HL-60/S4 treated with retinoic acid at 250 ng/mL for 4 days and 3 days (cell line): Measurements from ENCODE around the gene ARHGEF4.

ENCODE experiments used
- in situ Hi-C: fragments of 300-500 bp; cut with MboI; formaldehyde crosslinking; loops from 2 replicates; pipeline ENCODE4 v1.7.0; 2022; ENCODE audit warnings: low sequenced_read_pairs

Gene ARHGEF4

GRCh38 chr2:130849896-130850787, 13.4 kb downstream of the ARHGEF4 start:
- in situ Hi-C loops, result no loop called here

- in situ Hi-C loops, result no loop called here
Observed at GRCh38 chr2:130850788-130851623, 14.3 kb downstream of the ARHGEF4 start.

DNA sequence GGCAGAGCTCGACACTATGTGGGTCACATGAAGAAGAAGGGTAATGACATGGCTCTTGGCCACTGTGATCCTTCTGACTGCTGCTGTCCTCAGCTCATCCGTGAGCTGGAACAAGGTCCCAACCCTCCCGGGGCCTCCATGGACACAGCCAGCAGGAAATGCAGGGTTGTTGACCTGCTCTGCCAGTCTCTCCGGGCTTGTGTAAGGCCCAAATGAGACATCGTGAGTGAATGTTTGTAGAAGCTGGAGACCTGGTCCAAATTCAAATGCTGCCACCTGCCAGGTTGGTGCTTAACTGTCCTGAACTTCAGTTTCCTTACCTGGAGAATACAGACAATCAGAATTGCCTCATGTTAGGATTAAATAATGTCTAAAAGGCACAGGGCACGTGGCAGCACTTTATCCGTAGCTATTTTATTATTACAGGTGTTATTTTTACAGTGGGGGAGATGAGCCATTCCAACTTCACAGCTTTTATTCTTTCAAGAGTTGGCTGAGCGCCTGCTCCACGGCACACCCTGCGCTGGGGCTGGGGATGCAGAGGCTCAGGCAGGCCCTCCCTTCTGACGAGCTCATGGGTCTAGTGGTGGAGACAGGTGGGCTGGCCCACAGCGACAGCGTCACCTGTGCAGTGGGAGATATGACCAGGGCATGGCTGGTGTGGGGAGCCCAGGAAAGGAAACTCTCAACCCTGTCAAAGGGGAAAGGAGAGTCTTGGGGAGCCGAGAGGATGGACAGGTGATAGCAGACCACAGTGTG, 15.1 kb downstream of the ARHGEF4 start:
- in situ Hi-C loops, result no loop called here

- in situ Hi-C loops, result no loop called here
Observed at GRCh38 chr2:130852521-130853115, 15.9 kb downstream of the ARHGEF4 start.

- in situ Hi-C loops, result no loop called here
Observed at GRCh38 chr2:130853391-130853790, 16.7 kb downstream of the ARHGEF4 start.

GRCh38 chr2:130854301-130854700, 17.6 kb downstream of the ARHGEF4 start:
- in situ Hi-C loops, result no loop called here

DNA sequence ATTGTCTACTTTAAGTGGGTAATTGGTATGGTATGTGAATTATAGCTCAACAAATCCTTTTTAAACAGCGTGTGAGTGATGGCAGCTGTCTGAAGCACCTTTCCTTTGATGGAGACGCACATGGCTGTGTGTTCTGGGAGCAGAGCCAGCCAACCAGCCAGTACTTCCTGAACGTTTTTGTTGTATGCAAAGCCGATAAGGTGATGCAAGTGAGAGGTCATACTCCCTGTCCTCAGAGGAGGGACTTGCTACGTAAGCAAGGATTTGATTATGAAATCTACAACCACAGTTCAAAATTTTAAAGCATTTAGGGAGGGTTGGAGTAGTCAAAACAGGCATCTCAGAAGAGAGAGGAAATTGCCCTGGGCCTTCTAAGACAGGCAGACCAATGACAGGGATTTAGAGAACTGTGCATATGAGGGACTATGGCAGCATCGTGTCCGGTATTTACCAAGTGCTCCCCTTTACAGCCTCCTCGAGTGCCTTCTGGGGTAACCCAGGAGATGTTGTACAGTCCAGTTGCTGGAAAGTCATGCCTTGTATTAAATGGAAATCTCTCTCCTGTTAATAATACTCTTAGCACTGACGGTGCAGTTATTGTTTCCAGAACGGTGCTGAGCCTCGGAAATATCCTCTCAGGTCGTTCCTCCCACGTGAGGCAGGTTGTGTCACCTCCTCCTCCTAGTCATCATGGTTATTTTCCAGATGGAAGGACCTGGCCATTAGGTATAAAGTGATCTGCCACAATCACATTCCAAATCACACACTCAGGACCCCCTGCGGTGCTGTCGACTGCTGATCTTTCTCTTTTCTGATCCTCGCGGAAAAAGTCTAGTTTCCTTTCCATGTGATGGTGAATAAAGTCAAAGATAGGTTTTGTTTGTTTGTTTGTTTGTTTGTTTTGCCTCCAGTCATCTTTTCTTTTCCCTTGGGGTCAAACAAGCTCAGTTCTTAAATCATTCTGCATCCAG, 28.4 kb downstream of the ARHGEF4 start:
- in situ Hi-C loops, result no loop called here

DNA sequence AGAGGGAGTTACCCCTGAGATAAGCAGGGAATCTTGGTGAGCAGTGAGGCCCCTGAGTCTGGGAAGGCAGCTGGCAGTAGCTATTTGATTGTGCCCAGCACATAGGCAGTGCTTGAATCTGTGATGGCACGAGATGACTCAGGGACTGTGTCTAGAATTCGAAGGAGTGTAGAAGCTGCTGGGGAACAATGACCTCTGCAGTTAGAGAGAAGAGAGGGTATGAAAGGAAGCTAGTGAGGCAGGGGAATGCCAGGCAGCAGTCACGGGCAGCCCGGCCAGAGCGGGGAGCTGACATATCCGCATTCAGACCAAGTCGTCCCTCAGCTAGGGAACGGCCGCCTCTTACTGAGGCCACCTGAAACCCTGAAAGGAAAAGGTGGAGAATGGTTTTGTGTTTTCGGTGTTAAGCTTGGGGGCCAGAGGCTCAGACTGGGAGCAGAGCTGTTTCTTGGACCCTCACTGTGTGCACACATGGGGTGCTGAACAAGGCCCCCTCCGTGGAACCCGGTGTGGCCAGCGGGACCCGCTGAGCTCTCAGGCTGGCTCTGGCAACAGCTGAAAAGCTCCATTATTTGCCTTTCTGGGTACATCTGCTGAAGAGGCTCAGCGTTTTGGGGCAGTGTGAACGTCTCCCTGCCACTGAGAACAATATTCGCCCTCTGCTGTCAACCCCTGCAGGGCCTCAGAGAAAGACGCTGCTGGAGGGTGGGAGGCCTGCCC, 32.9 kb downstream of the ARHGEF4 start:
- in situ Hi-C loops, result no loop called here

DNA sequence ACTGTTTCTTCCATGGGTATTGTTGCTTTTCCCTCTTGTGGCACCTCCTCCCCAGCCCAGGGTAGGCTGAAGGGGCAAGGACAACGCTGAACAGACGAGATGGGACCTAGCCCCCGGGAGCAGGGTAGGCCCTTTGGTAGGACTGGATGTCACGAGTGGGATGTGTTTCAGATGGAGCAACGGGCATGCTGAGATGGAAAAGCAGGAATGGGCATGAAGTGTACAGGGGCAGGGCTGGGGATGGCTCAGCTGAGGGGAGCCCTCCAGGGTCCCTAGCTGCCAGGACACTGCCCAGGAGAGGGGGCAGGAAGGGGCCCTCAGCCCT, 33.4 kb downstream of the ARHGEF4 start:
- in situ Hi-C loops, result no loop called here

DNA sequence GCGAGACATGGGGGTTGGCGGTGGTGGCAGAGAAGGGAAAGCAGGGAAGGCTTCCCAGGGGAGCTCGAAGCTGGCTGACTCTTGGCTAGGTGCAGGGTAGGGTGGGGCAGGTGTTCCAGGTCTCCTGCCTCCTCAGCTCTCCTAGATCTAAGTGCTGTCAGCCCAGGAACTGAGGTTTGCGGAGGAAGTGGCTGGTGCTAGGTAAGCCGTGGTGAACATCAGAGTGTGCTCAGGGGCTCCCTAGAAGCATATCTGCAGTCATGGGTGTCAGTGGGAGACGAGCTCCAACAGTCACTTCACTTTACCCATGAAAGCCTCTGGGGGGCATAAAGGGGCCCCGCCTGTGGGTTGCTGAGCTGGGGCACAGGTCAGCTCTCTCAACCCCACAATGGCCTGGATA, 34.1 kb downstream of the ARHGEF4 start:
- in situ Hi-C loops, result no loop called here

GRCh38 chr2:130871843-130872740, 35.4 kb downstream of the ARHGEF4 start:
- in situ Hi-C loops, result no loop called here

DNA sequence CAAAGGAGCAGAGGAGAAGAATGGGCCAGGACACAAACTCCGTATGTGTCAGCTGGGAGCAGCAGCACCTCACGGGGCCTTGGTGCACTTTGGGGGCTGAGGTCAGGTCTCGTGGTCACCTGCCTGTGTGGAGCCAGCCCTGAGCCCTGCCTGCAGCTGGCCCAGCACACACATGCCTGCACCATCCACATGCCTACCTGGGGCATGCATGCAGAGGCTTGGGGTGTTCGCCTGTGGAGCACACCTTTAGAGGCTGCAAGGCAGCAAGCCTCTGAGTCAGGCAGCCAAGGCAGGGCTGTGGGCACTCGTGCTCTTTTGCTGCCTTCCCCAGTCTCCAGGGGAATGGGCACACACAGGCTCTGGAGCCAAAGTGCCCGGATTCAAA, 36.0 kb downstream of the ARHGEF4 start:
- in situ Hi-C loops, result no loop called here

DNA sequence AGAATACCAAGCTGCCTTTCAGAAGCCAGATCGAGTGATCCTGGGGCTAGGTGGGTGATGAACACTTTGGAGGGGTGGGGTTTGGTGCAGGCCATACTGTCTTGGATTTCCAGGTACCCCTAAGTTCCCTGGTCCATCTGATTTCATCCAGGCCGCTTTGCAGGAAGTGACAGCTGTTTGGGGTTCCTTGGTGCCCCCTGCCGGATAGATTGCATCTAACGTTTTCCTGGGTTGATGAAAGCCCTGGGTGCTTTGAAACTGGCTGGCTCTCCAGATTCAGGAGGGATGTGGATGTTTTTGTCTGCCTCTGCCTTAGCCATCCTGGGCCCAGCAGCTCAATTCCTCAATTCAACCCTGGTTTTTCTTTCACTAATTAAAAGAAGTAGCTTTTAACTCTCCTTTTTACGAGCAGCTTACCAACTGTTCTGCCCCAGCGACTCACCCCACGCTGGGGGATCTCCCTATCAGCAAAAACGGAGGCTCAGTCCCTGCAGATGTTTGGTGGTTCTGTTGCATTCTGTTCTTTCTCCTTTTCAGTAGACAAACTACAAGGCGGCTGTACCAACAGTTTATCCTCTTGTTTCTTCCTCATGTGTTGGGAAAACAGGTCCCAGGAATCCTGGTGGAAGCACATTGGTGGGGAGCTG, 37.1 kb downstream of the ARHGEF4 start:
- in situ Hi-C loops, result no loop called here

DNA sequence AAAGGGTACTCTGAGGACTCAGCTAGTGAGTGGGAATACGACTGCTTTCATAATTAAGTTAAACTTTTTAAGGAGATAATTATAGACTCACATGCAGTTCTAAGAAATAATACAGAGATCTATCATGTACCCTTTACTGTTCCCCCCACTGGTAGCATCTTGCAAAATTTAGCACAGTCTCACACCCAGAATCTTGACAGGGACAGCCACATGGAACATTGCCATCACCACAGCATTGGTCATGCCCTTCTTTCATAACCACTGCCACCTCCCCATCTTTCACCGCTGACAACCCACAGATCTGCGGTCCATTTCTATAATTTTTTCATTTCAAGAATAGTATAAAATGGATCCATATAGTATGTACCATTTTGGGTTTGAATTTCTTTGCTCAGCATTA, 37.8 kb downstream of the ARHGEF4 start:
- in situ Hi-C loops, result no loop called here

DNA sequence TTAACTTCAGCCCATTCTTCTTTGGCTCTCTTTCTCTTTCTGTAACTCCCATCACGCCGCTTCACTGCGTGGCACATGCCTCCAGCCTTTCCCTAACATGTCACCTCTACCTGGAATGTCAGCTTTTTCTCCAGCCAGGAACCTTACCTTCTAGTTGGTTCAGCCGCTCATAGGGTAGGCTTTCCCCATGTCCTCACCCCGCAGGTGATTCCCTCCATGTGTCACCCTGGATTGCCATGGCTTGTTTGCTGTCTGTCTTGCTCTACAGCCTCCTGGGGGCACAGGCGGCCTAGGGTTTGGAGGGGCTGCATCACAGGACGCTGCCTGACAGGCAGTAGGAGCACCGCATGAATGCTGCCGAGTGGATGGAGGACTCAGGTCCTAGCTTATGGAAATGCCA, 39.2 kb downstream of the ARHGEF4 start:
- in situ Hi-C loops, result no loop called here

- in situ Hi-C loops, result no loop called here
Observed at GRCh38 chr2:130877258-130877657, 40.5 kb downstream of the ARHGEF4 start.

DNA sequence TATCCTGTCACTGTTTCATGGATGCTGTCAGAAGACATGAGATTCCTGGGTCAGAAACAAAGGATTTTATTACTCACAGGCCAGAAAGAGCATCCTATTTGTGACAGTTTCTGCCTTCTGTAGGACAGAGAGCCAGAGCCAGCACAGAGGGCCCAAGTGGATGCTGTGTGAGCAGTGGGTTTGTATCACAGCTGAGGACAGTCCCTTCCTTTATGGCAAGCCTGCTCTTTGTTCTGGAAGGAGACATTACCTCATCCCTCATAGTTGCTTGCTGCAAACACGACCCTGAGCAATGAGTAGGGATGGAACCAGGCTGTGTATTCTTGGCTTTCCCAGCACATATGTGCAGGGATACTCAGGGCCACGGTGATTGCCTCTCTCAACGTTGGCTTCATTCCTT, 41.6 kb downstream of the ARHGEF4 start:
- in situ Hi-C loops, result no loop called here

DNA sequence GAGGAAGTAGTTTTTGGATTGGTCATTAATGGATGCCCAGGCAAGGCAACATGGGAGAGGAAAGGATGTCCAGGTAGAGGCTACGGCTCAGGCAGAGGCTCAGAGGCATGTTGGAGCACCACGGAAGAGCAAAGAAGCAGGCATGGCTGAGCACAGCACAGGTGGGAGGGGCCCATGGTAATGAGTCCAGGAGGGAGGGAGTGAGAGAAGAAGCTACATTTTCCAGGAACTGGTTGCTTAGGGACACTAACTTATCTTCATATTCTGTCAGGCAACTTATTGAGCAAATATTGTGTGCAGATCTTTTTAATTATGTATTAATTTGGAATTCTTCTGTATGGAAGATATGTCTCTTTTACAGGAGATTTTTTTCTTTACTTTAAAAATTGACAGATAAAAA, 42.2 kb downstream of the ARHGEF4 start:
- in situ Hi-C loops, result no loop called here
